ENCODE measurements around the gene NCAPD3. TPM values are rescaled to one million over a fixed set of nuclear protein-coding genes. Genes with fewer than 3 reads are reported as not detected.

NCAPD3 gene
- total and polyA plus RNA-seq, 2 of the 13 experiments (the other 11 are each of a cell fraction or from before 2014, with no cell fraction given): 20.7 to 25.6 TPM

DNA sequence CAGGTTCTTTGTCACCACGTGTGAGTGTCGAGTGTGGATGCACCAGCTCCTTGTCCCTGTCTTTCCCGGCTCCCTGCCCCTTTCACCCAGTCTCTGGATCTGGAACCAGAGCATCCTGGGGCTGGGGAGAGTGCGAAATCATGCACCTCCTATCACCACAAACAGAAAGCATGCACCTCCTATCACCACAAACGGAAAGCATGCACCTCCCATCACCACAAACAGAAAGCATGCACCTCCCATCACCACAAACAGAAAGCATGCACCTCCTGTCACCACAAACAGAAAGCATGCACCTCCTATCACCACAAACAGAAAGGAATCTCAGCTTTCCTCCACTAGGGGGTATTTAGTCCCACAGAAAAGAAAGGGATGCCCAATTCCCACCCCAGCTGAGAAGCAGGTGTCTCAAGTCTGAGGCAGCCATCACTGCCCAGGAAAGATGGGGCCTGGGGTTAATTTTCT is 46.5 kb upstream of the NCAPD3 start:
- DNase-seq (ENCODE audit: low spot score) (peak; percentile 21), FAIRE-seq (no peak), ATAC-seq (peak; percentile 60)
- POLR2A ChIA-PET: no interaction called here
- peaks cover 20% of the 10 kb centered on the region for H3K4me1 ChIP-seq (ENCODE audit: insufficient read depth, low read length)
- H3K9me3 ChIP-seq (ENCODE audit: low read length): no peaks in the 10 kb centered on the region
- intact Hi-C loops (cut with micrococcal nuclease; ENCODE audit: unreplicated experiment): no loop called here
- H2AFZ ChIP-seq (ENCODE audit: low read length): no peak overlapping the region
- no peak overlapping the region for H3K27ac ChIP-seq (ENCODE audit: extremely low read length, insufficient read depth, low read length)
- H4K20me1 ChIP-seq (ENCODE audit: insufficient read depth, low read length): no peaks in the 10 kb centered on the region
- in situ Hi-C loops (cut with HindIII; ENCODE audit: extremely low pct_ligation_motif_present, low pct_unique_long_range_greater_than_20kb): no loop called here
- TF ChIP-seq, protein P1, sequence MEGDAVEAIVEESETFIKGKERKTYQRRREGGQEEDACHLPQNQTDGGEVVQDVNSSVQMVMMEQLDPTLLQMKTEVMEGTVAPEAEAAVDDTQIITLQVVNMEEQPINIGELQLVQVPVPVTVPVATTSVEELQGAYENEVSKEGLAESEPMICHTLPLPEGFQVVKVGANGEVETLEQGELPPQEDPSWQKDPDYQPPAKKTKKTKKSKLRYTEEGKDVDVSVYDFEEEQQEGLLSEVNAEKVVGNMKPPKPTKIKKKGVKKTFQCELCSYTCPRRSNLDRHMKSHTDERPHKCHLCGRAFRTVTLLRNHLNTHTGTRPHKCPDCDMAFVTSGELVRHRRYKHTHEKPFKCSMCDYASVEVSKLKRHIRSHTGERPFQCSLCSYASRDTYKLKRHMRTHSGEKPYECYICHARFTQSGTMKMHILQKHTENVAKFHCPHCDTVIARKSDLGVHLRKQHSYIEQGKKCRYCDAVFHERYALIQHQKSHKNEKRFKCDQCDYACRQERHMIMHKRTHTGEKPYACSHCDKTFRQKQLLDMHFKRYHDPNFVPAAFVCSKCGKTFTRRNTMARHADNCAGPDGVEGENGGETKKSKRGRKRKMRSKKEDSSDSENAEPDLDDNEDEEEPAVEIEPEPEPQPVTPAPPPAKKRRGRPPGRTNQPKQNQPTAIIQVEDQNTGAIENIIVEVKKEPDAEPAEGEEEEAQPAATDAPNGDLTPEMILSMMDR (CRISPR knock-in tag; IDR thresholded peaks at IDR 0.05): peak; percentile 51
- TF ChIP-seq ZNF7 (CRISPR knock-in tag; IDR thresholded peaks at IDR 0.05) (0 out of 2 replicates have a peak, but pooled peaks have one; percentile 25), GFI1 (CRISPR knock-in tag; IDR thresholded peaks at IDR 0.05; ENCODE audit: borderline replicate concordance) (no peak), STAG1 (CRISPR knock-in tag; IDR thresholded peaks at IDR 0.05) (peak; percentile 36)
- TF ChIP-seq, protein P2, sequence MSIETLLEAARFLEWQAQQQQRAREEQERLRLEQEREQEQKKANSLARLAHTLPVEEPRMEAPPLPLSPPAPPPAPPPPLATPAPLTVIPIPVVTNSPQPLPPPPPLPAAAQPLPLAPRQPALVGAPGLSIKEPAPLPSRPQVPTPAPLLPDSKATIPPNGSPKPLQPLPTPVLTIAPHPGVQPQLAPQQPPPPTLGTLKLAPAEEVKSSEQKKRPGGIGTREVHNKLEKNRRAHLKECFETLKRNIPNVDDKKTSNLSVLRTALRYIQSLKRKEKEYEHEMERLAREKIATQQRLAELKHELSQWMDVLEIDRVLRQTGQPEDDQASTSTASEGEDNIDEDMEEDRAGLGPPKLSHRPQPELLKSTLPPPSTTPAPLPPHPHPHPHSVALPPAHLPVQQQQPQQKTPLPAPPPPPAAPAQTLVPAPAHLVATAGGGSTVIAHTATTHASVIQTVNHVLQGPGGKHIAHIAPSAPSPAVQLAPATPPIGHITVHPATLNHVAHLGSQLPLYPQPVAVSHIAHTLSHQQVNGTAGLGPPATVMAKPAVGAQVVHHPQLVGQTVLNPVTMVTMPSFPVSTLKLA (IDR thresholded peaks at IDR 0.05): peak; percentile 11; the same call in 1 of the 2 replicates
- no peaks in the 10 kb centered on the region for H3K79me2 ChIP-seq (ENCODE audit: insufficient read depth, low read length)
- no peak overlapping the region for H3K4me2 ChIP-seq (ENCODE audit: low read depth, low read length)
- no peak overlapping the region for H3K4me3 ChIP-seq (replicated peaks in 1 of 3; ENCODE audit: insufficient read depth in 1 of 3, low read depth in 2 of 3, low read length in 3 of 3)
- BruUV-seq (replicated peaks): no TSS peak
- H3K27me3 ChIP-seq (ENCODE audit: control insufficient read depth in 1 of 2, insufficient read depth in 2 of 2, low read length in 2 of 2): peaks cover 0 to 21% of the 10 kb centered on the region in 2 experiments; a peak in 2 of 5 replicates
- CTCF ChIA-PET (ENCODE audit: low intra/inter-chr PET ratio, low total read pairs): no interaction called here
- H3K9ac ChIP-seq (ENCODE audit: insufficient read depth, low read depth, low read length): no peak overlapping the region
- no peaks in the 10 kb centered on the region for H3K36me3 ChIP-seq (replicated peaks in 1 of 2; ENCODE audit: control insufficient read depth in 1 of 2, insufficient read depth in 2 of 2, low read length in 2 of 2)
- WGBS (ENCODE audit: low lambda C conversion rate): 0% methylated on average over 5 of the region's 5 CpGs
